Astrocyte (in vitro differentiated cells and primary cell): ENCODE results near the gene GSTM2.

Experiments used
- CTCF ChIP-seq: IDR thresholded peaks from 2 replicates; pipeline ENCODE4 v1.5.1; 2011; ENCODE audit warnings: low read depth, mild to moderate bottlenecking, inconsistent platforms, low read length, moderate library complexity; ENCODE audit not compliant: insufficient read depth
- EZH2 ChIP-seq: IDR thresholded peaks from 2 replicates; pipeline ENCODE4 v1.6.1; 2012; ENCODE audit warnings: mild to moderate bottlenecking, low read length, inconsistent platforms; ENCODE audit not compliant: insufficient read depth

- no peak for TF ChIP-seq CTCF
- no peak for TF ChIP-seq EZH2
Observed at GRCh38 chr1:109634292-109634691, 33.6 kb upstream of the GSTM2 start.
